ENCODE measurements around the gene ASH1L. TPM values are rescaled to one million over a fixed set of nuclear protein-coding genes. Genes with fewer than 3 reads are reported as not detected.

Gene ASH1L
- total and polyA plus RNA-seq, 2 donors (not counting 3 experiments of a cell fraction or from before 2014, with no cell fraction given) = 11.6 to 29.2 TPM

- no peak overlapping the region for H3K4me2 ChIP-seq (ENCODE audit: insufficient read depth, low read length)
- DNase-seq (ENCODE audit: low read depth, low spot score) (no peak), FAIRE-seq (no peak)
- peaks cover 3% of the 10 kb centered on the region for H3K4me1 ChIP-seq (ENCODE audit: control insufficient read depth, extremely low read depth, insufficient read depth, low read length)
- H3K27me3 ChIP-seq (ENCODE audit: control insufficient read depth in 2 of 2, insufficient read depth in 2 of 2, low read length in 2 of 2) = no peaks in the 10 kb centered on the region
- no peak overlapping the region for H3K4me3 ChIP-seq (replicated peaks in 1 of 3; ENCODE audit: insufficient read depth in 1 of 3, low read depth in 1 of 3, low read length in 3 of 3)
- BruUV-seq (replicated peaks) = no TSS peak
- no peak overlapping the region for H2AFZ ChIP-seq (ENCODE audit: low read depth, low read length)
- H3K27ac ChIP-seq (ENCODE audit: insufficient read depth, low read depth, low read length) = no peak overlapping the region
- dilution Hi-C loops (cut with MboI; ENCODE audit: extremely low pct_ligation_motif_present, low sequenced_read_pairs) (no loop called here), intact Hi-C loops (cut with micrococcal nuclease) (no loop called here)
- CTCF ChIA-PET = interaction anchor here (1.2 kb wide), 1 partner anchor 38 kb away, joined by 3 read pairs; no protein-coding TSS in a partner anchor
- H3K36me3 ChIP-seq (ENCODE audit: control insufficient read depth in 2 of 2, extremely low read depth in 1 of 2, insufficient read depth in 2 of 2, low read length in 2 of 2) = no peaks in the 10 kb centered on the region
- POLR2A ChIA-PET = interaction anchor here (1.0 kb wide), 1 partner anchor 96 kb away, joined by 3 read pairs; the partner anchor contains the start of gene ASH1L
- no peaks in the 10 kb centered on the region for H3K9me1 ChIP-seq (replicated peaks; ENCODE audit: control insufficient read depth, extremely low read depth, insufficient read depth, low read length)
- H4K20me1 ChIP-seq (replicated peaks; ENCODE audit: control insufficient read depth, extremely low read depth, insufficient read depth, low read length) = no peaks in the 10 kb centered on the region
- no peak overlapping the region for H3K9ac ChIP-seq (replicated peaks; ENCODE audit: extremely low read depth, insufficient read depth, low read length)
- H3K79me2 ChIP-seq (ENCODE audit: control insufficient read depth, insufficient read depth, low read length) = peaks cover 3% of the 10 kb centered on the region
- no peak for TF ChIP-seq MYC (IDR thresholded peaks at IDR 0.05; ENCODE audit: low read depth, low read length)
- TF ChIP-seq POLR2A (IDR thresholded peaks at IDR 0.05; ENCODE audit: low read depth, low read length) = no peak
- TF ChIP-seq CTCF (IDR thresholded peaks at IDR 0.05; ENCODE audit: extremely low read depth in 1 of 2, insufficient read depth in 1 of 2, low read depth in 1 of 2, low read length in 2 of 2) = no peak
- no peak for TF ChIP-seq MAX (IDR thresholded peaks at IDR 0.05; ENCODE audit: insufficient read depth, insufficient read length)
- TF ChIP-seq JUN (IDR thresholded peaks at IDR 0.05; ENCODE audit: borderline replicate concordance, insufficient read depth, insufficient read length, low read depth) = no peak
- TF ChIP-seq EZH2 (IDR thresholded peaks at IDR 0.05; ENCODE audit: borderline replicate concordance, low read depth, low read length, severe bottlenecking) = no peak
- no peak for TF ChIP-seq FOS (IDR thresholded peaks at IDR 0.05; ENCODE audit: borderline replicate concordance, insufficient read depth, low read length)
- TF ChIP-seq GATA2 (IDR thresholded peaks at IDR 0.05; ENCODE audit: insufficient read depth, insufficient read length, low read depth, low read length) = no peak
- no peak for TF ChIP-seq POLR2AphosphoS5 (IDR thresholded peaks at IDR 0.05; ENCODE audit: insufficient read depth, low read depth, low read length)
- H3K9me3 ChIP-seq (replicated peaks; ENCODE audit: control insufficient read depth, insufficient read depth, low read length) = no peaks in the 10 kb centered on the region
Observed at GRCh38 chr1:155466617-155466972, 96.0 kb downstream of the ASH1L start.

Data from endothelial cell of umbilical vein (primary cell).